ENCODE measurements around the gene PDE10A.

DNA sequence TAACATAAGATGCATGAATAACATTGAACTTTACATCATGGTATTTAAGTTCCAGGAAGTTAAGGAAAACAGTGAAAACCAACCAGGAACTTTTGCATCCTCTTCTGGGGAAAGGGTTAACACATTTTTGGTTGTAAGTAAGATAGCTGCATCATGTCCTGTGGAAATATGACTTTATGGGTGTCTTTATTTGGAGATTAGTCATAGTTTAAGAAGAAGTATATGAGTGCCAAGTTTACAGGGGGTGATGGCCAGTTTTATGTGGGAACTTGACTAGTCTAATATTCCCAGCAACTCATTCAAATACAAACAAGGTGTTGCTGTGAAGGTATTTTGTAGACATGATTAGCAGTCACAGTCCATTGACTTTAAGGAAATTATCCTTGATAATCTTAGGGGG lies 78.0 kb downstream of the PDE10A start:
- TF ChIP-seq, protein P1, sequence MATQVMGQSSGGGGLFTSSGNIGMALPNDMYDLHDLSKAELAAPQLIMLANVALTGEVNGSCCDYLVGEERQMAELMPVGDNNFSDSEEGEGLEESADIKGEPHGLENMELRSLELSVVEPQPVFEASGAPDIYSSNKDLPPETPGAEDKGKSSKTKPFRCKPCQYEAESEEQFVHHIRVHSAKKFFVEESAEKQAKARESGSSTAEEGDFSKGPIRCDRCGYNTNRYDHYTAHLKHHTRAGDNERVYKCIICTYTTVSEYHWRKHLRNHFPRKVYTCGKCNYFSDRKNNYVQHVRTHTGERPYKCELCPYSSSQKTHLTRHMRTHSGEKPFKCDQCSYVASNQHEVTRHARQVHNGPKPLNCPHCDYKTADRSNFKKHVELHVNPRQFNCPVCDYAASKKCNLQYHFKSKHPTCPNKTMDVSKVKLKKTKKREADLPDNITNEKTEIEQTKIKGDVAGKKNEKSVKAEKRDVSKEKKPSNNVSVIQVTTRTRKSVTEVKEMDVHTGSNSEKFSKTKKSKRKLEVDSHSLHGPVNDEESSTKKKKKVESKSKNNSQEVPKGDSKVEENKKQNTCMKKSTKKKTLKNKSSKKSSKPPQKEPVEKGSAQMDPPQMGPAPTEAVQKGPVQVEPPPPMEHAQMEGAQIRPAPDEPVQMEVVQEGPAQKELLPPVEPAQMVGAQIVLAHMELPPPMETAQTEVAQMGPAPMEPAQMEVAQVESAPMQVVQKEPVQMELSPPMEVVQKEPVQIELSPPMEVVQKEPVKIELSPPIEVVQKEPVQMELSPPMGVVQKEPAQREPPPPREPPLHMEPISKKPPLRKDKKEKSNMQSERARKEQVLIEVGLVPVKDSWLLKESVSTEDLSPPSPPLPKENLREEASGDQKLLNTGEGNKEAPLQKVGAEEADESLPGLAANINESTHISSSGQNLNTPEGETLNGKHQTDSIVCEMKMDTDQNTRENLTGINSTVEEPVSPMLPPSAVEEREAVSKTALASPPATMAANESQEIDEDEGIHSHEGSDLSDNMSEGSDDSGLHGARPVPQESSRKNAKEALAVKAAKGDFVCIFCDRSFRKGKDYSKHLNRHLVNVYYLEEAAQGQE (IDR thresholded peaks at IDR 0.05; ENCODE audit: insufficient replicate concordance, low read depth): no peak
- TF ChIP-seq, protein P2, sequence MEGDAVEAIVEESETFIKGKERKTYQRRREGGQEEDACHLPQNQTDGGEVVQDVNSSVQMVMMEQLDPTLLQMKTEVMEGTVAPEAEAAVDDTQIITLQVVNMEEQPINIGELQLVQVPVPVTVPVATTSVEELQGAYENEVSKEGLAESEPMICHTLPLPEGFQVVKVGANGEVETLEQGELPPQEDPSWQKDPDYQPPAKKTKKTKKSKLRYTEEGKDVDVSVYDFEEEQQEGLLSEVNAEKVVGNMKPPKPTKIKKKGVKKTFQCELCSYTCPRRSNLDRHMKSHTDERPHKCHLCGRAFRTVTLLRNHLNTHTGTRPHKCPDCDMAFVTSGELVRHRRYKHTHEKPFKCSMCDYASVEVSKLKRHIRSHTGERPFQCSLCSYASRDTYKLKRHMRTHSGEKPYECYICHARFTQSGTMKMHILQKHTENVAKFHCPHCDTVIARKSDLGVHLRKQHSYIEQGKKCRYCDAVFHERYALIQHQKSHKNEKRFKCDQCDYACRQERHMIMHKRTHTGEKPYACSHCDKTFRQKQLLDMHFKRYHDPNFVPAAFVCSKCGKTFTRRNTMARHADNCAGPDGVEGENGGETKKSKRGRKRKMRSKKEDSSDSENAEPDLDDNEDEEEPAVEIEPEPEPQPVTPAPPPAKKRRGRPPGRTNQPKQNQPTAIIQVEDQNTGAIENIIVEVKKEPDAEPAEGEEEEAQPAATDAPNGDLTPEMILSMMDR (IDR thresholded peaks at IDR 0.05; ENCODE audit: insufficient read depth, low read length): no peak
- TF ChIP-seq POLR2AphosphoS5 (IDR thresholded peaks at IDR 0.05; ENCODE audit: low read depth): no peak

All from HL-60 (cell line).